Measurements from ENCODE around the gene PADI1.

Gene PADI1

DNA sequence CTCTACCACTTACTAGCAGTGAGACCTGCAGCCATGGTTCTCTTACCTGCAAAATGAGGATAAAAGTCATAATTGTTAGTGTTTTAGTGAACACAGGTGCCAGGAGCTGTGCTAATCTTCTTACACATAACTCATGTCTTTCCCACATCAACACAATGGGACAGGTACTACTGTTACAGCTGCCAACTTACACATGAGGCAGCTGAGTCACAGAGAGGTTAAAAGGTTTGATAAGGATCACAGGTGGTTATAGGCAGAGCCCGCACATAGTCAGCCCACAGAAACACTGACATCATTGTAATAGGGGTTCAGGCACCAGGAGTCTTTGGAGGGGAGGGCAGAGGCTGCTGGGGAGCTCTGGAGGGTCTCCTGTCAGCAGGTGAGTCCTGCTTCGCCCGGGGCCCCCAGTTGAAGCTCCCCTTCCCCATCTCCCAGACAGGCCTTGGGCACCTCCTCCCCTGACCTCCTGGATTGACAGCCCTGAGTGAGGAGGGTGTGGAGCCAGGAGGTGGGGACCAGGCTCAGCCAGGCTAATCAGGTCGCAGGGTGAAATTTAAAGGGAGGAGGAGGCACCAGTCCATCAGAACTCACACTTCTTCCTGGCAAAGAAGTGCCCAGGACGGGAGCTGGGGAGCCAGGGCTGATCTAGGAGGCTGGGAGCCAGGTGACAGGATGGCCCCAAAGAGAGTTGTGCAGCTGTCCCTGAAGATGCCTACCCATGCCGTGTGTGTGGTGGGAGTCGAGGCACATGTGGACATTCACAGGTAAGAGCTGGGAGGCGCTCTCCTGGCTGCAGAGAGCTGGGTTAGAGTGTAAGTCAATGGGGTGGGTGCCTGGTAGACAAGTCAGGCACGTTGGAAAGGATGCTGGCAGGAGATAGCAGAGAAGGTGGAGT, at the start of gene PADI1:
Gene PADI1, plus strand, starts transcription at position 583 of the 895 bp plus-strand sequence. Its CDS starts 90 bp downstream, at position 673.
- ATAC-seq (no peak), DNase-seq (no peak)

DNA sequence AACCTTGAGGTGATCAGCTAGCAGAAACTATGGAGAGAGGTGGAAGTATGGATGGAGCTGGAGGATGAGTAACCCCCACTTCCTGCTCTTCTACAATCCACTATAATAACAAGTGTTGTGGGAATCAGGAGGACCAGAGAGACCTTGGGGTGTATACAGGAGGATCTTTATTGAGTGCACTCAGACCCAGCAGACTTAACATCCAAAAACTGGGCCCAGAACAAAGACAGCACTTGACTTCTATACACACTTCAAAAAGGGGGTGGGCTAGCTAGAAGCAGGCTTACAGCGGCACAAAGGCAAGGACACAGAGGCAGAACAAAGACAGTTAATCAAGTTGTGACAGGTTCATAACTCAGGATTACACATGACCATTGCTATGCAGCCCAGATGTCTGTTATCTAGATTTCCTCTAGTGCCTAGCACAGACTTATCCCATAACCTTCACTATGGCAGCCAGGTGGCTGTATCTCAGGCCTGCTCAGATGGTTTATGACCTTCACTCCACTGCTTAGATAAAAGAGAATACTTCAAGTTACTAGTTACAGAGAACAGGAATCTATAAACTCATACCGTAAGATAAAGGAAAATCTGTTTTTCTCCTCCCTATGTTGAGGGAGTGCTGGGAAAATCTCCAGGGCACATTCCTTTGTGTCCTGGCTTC, 49.5 kb upstream of the PADI1 start:
- DNase-seq, result no peak
- ATAC-seq, result no peak

GRCh38 chr1:17156108-17156507, 48.8 kb upstream of the PADI1 start:
- ATAC-seq (no peak), DNase-seq (no peak)

GRCh38 chr1:17158961-17159360, 46.0 kb upstream of the PADI1 start:
- ATAC-seq (no peak), DNase-seq (no peak)

- no peak for DNase-seq
- no peak for ATAC-seq
Measured at GRCh38 chr1:17161137-17161740, 43.7 kb upstream of the PADI1 start.

DNA sequence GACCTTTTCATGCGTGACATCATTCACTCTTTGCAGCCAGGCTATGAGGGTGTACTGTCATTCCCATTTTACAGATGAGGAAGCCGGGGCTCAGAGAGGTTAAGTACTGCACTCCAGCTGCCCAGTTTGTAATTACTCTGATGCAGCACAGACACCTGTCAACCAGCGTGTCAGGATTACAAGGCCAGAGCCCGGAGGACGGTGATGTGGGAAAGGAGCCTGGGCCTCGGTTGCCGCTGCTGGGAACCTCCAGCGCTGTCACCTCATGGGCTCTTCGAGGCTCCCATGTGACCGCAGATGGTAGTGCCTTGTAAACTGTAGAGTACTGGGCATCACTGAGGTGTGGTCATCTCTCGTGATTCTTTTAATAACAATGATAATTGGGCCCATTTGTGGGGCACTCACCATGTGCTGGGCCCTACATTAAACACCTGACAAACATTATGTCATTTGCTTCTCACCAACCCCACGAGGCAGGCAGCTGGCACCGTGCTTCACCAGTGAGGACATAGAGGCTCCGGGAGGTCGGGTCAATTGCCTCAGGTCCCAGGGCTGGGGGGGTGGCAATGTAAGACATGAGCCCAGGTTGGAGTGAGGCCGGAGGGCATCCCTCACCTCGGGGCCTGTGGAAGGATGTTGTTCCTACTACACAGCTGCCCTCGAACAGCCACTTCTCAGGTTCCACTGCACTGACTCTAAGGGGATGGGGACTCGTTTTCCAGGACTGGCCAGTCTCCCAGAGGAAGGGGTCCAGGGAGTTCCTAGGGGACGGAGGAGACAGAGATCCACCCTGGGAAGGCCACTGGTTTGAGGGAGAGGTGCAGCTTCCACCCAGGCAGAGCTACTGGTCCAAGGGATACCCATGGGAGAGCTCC, 42.8 kb upstream of the PADI1 start:
- DNase-seq (no peak), ATAC-seq (no peak)

- ATAC-seq, result no peak
- DNase-seq, result no peak
Measured at GRCh38 chr1:17162941-17163340, 42.0 kb upstream of the PADI1 start.

DNA sequence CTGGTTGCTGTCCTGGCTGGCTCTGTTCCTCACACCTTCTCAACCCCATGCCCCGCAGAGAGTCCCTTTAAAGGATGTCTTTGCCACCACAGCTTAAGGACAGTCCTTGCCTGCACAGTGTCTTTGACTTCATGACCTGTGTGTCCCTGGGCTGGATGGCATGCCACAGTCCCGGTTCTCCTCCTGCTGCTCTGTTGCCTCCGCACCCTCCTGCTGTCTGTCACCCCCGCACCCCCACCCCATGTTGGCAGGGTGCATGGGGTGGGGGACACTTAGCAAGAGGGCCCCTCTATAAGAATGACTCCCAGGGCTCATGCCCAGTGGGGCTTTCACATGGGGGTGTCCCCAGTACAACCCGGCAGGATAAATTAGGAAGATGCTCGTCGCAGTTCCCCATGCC, 41.6 kb upstream of the PADI1 start:
- no peak for DNase-seq
- no peak for ATAC-seq

- DNase-seq (no peak), ATAC-seq (no peak)
Measured at GRCh38 chr1:17163789-17164666, 40.9 kb upstream of the PADI1 start.

- DNase-seq (no peak), ATAC-seq (no peak)
Measured at GRCh38 chr1:17165823-17166222, 39.1 kb upstream of the PADI1 start.

DNA sequence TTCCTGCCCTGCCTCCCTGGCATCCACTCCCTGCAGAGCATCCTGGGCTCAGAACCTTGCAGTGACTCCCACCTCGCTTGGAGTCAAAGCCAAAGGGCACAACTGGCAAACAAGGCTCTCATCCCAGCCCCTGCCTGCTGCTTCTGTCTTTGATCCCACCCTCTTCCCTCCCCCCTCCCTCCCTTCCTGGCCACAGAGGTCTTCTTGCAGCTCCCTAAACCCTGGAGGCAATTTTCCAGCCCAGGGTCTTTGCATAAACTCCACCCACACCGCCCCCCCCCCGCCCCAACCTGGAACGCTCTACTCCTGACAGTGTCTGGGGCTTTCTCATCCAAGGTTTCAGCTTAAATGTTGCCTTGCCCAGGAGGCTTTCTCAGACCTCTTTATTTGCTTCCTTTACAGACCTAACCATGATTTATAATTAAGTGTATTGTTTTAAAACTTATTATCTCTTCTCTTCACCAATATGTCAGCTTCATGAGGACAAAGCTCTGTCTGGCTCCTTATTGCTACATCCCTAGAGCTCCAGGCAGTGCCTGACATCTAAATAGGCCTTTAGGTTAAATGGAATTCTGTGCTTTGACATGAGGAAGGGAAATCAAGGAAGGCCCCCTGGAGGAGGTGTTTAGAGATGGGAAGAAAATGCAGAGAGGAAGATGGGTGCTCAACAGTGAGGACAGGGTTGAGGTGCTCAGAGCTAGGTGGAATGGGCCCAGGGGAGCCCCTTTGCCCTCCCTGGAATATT, 37.7 kb upstream of the PADI1 start:
- no peak for DNase-seq
- no peak for ATAC-seq

GRCh38 chr1:17167786-17168090, 37.2 kb upstream of the PADI1 start:
- DNase-seq (no peak), ATAC-seq (no peak)

DNA sequence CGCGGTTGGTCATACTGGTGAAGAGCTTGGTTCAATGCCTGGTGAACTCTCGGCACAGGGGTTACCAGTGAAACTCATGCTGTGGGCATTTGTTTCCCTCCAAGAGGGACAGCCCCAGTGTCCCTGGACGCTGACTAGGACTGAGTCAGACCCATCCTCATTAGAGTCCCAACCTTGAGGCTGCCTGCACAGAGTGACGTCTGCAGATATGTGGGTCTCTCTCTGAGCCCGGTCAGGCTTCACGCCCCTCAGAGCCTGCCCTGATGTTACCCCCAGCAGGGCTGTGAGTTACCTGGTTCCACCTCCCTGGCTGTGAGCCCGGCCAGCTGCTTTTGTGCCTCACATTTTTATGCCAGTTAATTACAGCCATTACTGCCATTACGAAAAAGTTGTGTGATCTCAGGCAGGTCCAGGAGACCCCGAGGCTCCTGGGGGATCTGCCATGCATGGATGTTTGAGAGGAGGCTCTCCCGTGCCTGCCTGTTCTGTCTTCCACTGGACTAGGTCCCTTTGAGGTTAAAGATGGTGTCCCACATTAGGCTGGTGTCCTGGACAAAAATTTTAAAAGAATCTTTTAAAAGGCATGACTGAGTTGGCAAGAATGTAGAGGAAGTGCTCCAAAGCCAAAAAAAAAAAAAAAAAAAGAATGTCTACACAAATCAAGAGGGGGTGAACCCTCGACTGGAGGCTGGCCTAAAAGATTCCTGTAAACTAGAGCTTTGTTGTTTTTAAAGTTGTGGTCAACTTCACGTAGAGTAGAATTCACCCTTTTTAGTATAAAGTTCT, 36.6 kb upstream of the PADI1 start:
- no peak for ATAC-seq
- DNase-seq, result no peak

- DNase-seq (no peak), ATAC-seq (no peak)
Measured at GRCh38 chr1:17170571-17170970, 34.4 kb upstream of the PADI1 start.

- DNase-seq, result no peak
Measured at GRCh38 chr1:17173217-17173616, 31.7 kb upstream of the PADI1 start.

GRCh38 chr1:17176306-17177061, 28.4 kb upstream of the PADI1 start:
- DNase-seq (no peak), ATAC-seq (no peak)

More at GRCh38 chr1:17173217-17173616, 31.7 kb upstream of the PADI1 start:
- no peak for ATAC-seq

DNA sequence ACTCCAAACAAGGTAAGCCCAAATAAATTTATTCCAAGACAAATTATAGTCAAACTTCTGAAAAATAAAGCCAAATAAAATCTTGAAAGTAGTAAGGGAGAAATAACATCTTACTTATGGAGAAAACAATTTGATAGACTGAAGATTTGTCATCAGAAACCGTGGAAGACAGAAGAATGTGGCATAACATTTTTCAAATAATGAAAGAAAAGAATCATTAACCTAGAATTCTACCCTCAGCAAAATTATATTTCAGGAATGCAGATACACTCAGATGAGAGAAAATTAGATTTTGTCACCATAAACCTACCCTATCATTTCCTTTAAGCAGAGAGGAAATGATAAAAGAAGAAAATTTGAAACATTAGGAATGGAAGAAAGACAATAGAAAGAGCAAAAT, 27.3 kb upstream of the PADI1 start:
- no peak for ATAC-seq
- no peak for DNase-seq

DNA sequence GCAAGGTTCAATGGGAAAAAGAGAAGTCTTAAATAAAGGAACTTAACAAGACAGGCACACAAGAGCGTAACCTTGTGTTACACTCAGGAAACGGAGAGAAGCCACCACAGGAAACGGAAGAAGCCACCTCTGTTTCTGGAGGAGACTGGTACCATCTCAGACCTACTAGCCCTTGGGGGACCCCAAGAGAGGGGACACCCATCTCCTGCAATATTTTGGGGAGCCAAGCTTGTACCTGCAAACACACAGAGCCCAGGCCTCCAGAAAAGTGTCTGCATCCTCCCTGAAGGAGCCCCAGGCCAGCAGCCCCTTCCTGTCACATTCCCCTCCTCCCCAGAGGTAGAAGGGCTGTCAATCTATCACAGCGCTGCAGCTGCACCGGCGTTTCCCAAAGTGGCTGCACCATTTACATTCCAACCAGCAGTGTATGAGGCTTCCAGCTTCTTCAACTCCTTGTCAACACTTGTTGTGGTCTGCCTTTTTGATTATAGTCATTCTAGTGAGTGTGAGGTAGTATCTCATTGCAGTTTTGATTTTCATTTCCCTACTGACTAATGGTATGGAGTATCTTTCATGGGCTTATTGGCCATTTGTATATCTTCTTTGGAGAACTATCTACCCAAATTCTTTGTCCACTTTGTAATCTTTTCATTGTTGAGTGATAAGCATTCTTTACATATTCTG, 23.0 kb upstream of the PADI1 start:
- no peak for DNase-seq
- peak; percentile 46 for ATAC-seq

Data from stimulated activated naive CD8-positive, alpha-beta T cell treated with anti-CD3 and anti-CD28 coated beads, Interleukin-15, Interleukin-2, amounts not matched to agents 100 U/mL and 50 U/mL, for 24 hours (primary cell).